ENCODE data around the gene ISG15.

DNA sequence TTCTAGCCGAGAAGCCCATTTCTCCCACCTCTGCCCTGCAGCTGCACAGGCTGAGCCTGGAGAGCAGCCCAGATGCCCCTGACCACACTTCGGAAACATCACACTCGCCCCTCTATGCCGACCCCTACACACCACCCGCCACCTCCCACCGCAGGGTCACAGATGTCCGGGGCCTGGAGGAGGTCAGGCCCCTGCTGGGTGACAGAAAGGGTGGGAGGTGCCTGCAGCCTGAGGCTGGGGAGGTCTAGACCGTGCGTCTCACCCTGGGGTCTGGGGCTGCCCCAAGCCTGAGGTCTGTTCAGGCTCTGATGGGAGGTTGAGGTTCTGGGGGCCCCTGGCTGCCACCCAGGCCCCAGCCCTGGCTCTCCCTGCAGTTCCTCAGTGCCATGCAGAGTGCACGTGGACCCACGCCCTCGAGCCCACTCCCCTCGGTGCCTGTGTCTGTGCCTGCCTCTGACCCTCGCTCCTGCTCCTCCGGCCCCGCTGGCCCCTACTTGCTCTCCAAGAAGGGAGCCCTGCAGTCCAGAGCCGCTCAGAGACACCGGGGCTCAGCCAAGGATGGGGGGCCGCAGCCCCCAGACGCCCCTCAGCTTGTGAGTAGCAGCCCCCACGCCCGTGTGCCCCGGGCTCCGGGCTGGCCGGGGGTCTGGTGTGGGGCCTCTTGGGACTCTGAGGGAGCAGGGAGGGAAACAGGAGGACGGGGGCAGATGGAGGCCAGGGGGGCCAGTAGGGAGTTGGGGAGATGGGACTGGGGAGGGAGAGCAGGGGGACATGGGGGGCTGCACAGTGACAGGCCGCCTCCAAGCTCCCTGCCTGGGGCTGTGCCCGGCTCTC is 39.6 kb upstream of the ISG15 start:
- TF ChIP-seq TCF12 (IDR thresholded peaks at IDR 0.05; ENCODE audit: low read depth) (no peak), TAF1 (IDR thresholded peaks at IDR 0.05; ENCODE audit: low read depth) (no peak), TEAD4 (IDR thresholded peaks at IDR 0.05) (no peak), ZBTB7A (IDR thresholded peaks at IDR 0.05; ENCODE audit: low read depth) (no peak), EP300 (IDR thresholded peaks at IDR 0.05; ENCODE audit: borderline replicate concordance) (no peak), RAD21 (IDR thresholded peaks at IDR 0.05; ENCODE audit: low read depth) (no peak), FOXM1 (IDR thresholded peaks at IDR 0.05; ENCODE audit: borderline replicate concordance, low read depth) (no peak), NFIC (IDR thresholded peaks at IDR 0.05) (no peak), EGR1 (IDR thresholded peaks at IDR 0.05) (no peak)
- TF ChIP-seq, protein P1, sequence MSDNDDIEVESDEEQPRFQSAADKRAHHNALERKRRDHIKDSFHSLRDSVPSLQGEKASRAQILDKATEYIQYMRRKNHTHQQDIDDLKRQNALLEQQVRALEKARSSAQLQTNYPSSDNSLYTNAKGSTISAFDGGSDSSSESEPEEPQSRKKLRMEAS (IDR thresholded peaks at IDR 0.05) = no peak
- TF ChIP-seq, protein P2, sequence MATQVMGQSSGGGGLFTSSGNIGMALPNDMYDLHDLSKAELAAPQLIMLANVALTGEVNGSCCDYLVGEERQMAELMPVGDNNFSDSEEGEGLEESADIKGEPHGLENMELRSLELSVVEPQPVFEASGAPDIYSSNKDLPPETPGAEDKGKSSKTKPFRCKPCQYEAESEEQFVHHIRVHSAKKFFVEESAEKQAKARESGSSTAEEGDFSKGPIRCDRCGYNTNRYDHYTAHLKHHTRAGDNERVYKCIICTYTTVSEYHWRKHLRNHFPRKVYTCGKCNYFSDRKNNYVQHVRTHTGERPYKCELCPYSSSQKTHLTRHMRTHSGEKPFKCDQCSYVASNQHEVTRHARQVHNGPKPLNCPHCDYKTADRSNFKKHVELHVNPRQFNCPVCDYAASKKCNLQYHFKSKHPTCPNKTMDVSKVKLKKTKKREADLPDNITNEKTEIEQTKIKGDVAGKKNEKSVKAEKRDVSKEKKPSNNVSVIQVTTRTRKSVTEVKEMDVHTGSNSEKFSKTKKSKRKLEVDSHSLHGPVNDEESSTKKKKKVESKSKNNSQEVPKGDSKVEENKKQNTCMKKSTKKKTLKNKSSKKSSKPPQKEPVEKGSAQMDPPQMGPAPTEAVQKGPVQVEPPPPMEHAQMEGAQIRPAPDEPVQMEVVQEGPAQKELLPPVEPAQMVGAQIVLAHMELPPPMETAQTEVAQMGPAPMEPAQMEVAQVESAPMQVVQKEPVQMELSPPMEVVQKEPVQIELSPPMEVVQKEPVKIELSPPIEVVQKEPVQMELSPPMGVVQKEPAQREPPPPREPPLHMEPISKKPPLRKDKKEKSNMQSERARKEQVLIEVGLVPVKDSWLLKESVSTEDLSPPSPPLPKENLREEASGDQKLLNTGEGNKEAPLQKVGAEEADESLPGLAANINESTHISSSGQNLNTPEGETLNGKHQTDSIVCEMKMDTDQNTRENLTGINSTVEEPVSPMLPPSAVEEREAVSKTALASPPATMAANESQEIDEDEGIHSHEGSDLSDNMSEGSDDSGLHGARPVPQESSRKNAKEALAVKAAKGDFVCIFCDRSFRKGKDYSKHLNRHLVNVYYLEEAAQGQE (IDR thresholded peaks at IDR 0.05; ENCODE audit: low read depth) = no peak
- TF ChIP-seq, protein P3, sequence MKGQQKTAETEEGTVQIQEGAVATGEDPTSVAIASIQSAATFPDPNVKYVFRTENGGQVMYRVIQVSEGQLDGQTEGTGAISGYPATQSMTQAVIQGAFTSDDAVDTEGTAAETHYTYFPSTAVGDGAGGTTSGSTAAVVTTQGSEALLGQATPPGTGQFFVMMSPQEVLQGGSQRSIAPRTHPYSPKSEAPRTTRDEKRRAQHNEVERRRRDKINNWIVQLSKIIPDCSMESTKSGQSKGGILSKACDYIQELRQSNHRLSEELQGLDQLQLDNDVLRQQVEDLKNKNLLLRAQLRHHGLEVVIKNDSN (IDR thresholded peaks at IDR 0.05) = no peak

All from Ishikawa (cell line).